ENCODE measurements around the gene MXI1.
A peak's percentile ranks its signal among the peaks of the same experiment; 100 is the strongest.

MXI1 gene

DNA sequence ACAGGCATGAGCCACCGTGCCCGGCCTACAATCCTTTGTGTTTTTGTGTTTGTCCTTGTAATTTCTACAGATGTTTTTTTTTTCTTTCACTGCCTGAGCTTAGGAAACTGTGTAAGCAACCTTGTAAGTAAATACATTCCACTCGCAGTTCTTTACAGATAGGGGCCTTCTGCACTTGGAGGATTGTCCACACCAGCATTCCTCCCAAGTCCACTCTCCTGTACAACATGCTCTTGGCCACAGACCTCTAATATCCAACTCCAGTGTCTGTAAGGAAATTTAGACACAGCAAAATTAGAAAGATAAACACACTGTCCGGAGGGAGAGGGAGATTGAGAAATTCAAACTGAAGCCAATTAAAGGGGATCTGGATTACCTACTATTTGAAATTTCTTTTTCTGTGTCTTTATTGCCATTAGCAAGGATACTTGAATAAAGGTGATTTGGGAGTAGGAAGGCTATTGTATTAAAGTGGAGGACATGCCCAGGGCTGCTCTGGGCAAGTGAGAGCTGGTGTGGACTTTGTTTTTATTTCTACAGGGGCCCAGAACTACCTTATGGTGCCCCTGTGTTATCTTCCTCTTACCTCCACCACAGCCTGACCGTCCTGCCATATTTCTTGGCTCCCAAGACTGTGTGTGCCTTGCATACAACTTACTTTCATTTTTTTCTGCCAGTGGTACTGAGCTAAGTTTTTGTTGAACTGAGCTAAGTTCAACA is 9.7 kb downstream of the MXI1 start:
- DNase-seq, result no peak

DNA sequence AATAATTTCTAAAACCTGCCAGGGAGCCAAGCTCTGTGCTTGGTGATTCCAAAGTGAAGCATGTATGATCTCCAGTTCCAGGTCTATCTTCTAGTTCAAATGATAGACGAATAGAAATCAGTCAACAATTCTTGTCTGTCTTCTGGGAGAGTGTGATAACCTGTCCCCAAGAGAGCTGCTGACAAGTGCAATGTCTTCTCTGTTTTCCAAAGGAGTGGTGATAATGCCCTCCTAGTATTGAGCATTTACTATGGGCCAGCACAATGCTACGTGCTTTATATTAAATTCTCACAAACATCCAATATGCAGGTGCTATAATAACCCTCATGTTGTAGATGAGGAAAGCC is 10.2 kb downstream of the MXI1 start:
- DNase-seq, result no peak

DNA sequence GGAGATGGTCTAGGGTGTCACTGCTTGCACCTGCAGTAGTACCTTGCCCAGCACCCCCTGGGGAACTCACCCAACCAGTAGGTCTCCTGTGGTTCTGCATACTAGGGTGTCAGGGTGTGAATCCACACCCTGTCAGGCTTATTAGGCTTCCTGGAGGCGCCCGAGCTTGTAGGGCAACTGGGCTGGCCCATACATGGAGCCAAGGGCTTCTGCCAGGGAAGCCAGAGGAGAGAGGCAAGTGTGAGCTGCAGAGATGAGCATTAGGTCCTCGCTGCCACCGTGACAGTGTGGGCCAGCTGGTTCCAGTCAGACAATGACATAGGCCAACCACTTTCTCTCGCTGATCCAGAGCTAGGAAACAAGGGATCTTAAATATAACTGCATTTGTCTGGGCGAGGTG is 11.2 kb downstream of the MXI1 start:
- no peak for DNase-seq

DNA sequence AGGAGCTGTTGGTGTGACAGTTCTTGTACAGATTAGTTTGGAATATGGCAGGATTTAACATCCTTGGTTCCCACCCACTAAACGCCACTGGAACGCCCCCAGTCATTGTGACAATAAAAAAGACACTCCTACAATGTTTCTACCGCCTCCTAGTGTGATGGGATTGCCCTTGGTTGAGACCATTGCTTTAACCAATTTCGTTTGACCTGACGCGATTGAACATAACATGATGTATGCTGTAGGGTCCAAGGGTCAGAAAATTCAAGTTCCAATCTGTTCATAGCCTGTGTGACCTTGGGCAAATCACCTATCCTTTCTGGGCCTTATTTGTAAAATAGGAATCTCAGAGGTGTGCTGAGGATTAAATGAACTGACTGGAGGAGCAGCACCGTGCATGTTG is 12.5 kb downstream of the MXI1 start:
- DNase-seq, result no peak

DNA sequence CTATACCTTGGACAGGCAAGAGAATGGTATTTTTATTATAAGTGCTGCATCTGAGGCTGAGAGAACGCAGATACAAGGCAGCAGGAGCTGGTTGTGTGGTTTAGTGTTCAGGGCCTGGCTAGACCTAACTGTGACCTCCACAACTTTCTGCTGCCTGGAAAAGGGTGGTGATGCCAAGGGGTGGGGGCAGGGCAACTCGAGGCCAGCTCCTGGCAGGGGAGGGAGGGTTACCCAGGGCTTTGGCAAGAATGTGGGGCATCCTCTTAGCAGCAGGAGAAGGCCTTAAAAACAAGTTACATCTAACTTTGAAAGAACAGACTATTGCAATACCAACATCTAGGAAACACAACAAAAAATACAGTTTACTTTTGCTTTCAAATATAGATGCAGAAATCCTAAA is 13.0 kb downstream of the MXI1 start:
- no peak for DNase-seq

DNA sequence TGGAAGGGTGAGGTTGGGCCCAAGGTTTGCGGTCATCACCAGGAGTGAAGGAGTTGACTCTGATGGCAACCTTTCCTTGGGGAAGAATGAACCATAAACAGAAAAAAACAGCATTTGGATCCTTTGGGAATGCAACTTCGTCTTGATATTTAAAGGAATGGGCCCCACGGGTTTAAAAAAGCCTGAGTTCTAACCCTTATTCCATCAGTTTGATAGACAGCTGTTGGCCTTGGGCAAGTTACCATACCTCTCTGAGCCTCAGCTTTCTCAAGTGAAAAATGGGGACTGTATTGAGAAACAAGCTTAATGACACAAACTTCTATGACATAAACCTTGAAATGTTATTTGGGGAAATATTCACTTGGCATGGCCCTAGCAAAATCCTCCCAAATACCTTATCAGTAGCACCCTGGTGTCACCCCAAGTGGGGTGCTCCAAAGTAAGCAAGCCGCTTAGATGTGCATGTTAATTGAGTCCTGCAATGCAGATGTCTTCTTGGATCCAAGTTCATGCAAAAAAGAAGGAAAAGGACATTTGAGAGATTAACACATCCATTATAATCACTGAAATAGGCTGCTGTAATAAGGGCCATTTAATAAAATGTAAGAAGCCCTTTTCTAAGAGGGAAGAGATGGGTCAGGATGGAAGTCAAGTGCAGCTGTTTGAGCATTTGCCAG is 13.8 kb downstream of the MXI1 start:
- no peak for DNase-seq

DNA sequence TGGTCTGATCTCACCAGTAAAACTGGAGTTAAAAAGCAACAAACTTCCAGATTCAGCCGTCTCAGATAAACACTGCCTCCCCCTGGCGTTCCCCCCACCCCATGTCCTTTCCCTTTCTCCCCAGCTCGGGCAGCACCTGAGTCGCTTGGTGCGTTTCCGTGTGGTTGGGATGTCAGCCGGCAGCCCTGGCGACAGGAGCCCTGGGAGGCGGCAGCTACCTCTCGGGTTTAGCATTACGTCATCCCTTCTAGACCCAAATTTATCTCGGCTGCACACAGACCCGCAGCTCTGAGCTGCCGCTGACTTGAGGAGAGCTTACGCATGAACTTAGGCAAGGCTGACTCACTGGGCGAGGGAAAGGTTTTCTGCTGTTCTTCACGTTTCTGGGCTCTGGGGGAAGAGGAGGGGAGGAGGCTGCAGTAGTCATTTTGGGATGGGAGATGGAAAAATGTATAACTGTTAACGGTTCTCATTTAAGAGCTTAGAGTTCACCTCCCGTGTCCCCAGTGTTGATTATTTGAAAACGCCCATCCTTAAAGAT is 14.4 kb downstream of the MXI1 start:
- DNase-seq, result peak; percentile 86

DNA sequence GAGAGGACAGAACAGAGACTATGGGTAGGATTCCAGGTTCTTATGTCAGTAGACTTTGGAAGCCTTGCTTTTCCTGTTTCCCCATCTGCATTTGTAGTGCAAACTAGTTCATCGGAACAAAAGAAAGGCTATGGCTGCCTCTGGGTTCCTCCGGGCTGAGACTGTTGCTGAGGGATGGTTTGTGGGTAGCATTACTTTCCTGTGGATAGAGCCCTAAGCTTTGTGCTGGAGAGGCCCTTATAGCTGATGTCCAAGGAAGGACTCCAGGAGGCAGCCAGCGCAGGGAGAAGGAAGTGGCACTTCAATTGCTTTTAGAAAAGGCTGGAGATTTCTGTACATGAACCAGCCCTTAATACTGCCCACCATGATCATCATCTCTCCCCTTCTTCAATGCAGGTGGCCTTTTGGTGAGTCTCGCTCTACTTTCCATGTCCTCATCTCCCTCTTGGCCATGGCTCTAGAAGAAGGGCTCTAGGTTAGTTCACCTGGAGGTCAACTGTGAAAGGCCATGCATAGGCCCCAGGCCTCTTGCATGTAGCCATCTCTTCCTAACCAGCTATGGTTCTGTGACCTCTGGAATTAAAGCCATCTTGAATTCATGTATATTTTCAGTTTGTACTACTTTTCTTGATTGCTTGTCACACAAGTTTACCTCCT is 15.4 kb downstream of the MXI1 start:
- DNase-seq, result no peak

DNA sequence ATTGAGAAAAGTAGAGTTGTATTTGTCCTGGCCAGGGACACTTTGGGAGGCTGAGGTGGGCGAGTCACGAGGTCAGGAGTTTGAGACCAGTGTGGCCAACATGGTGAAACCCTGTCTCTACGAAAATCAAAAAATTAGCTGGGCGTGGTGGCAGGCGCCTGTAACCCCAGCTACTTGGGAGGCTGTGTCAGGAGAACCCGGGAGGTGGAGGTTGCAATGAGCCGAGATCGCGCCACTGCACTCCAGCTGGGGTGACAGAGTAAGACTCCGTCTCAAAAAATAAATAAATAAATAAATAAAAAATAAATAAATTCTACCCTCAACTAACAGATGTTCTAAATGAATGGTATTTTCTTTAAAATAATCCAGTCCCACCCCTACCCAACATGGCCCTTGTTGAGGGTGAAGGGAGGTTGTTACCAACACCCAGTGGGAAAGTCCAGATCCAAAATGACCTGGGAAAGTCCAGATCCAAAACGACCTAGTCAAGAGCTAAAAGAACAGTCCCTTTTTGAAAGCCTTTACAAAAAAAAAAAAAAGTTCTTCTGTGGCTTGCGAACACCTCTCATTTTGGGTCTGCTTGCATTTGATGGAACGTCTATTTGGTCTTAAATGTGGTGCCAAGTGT is 16.0 kb downstream of the MXI1 start:
- DNase-seq, result no peak

DNA sequence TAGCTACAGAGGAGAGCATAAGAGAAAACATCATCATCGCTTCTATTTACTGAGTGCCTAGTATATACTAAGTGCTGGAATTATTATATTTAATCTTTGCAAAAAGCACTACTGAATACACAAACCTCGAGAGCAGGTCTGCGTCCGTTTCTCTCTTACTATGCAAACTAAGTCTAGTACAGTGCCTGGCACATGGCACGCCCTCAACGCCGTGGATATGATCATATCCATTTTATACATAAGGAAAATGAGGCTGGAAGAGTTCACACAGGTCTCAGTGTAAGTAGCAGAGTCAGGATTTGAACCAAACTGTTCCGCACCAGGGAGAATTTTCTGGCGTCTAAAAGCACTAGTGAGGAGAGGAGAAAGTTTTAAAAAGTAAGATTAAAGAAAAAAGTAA is 17.6 kb downstream of the MXI1 start:
- no peak for DNase-seq

DNA sequence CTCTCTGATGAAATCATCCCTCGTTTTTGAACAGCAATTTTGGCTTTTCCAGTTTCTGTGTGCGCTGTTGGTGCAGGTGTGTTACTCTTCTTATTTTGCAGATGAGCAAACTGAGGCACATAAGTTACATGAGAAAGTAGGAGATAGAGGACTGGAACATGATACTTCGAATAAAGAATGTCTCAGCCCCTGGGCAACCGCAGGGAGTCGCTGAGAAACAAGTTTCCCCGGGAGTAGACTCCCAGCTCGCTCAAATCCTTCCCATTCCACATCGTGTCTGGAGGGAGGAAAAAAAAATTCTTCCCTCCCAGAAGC is 18.0 kb downstream of the MXI1 start:
- DNase-seq, result no peak

DNA sequence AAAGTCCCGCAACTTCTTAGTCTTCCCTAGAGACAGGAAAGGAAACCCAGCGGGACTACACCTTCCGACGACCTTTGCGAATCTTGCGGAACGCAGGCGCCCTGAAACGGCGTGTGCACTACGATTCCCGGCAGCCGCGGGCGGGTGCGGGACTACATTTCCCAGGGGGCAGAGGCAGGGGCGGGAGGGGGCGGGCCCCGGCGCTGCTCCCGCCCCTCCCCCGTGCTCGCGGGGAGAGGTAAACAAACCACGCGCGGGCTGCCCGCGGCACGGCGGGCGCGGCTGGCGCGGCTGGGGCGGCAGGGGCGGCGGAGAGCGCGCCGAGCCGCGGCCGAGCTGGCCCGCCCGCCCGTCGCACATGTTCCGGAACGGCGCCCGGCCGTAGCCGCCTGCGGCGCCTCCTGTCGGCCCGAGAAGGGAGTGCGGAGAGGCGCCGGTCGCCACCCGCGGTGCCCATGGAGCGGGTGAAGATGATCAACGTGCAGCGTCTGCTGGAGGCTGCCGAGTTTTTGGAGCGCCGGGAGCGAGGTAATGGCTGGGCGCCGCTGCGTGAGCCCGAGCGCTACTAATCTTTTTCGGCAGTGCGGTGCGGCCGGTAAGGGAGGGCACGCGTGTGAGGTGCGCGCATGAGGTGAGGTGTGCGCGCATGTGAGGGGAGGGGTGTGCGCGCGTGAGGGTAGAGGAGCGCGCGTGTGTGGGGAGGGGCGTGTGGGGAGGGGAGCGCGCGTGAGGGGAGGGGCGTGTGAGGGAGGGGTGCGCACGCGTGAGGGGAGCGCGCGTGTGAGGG is 18.5 kb downstream of the MXI1 start:
- peak; percentile 96 for DNase-seq

DNA sequence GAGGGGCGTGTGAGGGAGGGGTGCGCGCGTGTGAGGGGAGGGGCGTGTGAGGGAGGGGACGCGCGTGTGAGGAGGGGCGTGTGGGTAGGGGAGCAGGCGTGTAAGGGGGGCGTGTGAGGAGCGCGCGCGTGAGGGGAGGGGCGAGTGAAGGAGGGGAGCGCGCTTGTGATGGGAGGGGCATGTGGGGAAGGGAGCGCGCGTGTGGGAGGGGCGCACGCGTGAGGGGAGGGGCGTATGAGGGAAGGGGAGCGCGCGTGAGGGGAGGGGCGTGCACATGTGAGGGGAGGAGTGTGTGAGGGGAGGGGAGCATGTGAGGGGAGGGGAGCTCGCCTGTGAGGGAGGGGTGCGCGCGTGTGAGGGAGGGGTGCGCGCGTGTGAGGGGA is 19.1 kb downstream of the MXI1 start:
- DNase-seq, result peak; percentile 96

DNA sequence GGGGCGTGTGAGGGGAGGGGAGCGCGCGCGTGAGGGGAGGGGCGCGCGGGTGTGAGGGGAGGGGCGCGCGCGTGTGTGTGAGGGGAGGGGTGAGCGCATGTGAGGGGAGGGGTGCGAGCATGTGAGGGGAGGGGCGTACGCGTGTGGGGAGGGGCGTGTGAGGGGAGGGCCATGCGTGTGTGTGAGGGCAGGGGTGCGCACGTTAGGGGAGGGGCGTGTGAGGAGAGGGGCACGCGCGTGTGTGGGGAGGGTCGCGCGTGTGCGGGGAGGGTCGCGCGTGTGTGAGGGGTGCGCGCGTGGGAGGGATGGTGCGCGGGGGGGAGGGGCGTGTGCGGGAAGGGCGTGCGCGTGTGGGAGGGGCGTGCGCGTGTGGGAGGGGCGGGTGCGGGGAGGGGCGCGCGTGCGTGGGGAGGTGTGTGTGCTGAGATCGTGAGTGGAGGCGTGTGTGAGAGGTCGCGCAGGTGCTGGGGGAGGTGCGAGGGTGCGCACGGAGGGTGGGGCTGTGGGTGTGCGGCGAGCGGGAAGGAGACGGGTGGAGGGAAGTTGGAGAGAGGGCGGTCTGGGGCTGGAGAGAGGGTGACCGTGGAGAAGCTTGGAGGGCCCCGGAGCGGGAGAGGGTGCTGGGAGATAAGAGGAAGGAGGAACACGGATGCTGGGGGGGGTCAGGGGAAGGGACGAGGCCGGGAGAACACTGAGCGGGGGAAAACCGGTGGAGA is 19.7 kb downstream of the MXI1 start:
- DNase-seq, result peak; percentile 73

DNA sequence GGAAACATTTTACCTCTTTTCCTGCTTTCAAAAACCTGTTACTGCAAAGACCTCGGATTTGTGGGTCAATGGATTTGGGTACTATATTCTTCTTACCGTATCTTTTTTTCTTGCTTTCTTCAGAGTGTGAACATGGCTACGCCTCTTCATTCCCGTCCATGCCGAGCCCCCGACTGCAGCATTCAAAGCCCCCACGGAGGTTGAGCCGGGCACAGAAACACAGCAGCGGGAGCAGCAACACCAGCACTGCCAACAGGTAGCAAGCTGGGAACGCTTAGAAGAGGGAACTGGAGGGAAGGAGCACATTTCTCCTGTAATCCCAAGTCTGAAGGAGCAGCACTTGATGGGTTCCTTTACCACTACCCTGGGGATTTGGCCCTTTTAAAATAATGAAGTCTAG is 20.7 kb downstream of the MXI1 start:
- no peak for DNase-seq

DNA sequence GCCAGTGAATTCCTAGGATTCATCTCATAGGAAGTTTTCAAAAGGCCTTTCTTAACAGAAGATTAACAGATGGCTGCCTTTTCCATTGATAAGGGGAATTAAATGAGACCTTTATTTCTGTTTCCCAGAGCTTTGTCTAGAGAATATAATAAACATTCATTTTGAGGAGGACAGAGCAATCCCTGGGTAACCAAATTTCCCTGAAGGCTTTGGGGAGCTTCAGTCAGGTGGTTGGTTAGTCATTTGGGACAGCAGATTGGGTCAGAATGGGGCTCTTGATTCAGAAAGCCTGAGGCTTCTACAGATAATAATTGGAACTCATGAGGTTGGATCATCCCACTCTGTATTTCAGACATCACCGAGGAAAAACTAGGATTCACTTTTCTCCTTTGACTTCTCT is 21.8 kb downstream of the MXI1 start:
- DNase-seq, result no peak

DNA sequence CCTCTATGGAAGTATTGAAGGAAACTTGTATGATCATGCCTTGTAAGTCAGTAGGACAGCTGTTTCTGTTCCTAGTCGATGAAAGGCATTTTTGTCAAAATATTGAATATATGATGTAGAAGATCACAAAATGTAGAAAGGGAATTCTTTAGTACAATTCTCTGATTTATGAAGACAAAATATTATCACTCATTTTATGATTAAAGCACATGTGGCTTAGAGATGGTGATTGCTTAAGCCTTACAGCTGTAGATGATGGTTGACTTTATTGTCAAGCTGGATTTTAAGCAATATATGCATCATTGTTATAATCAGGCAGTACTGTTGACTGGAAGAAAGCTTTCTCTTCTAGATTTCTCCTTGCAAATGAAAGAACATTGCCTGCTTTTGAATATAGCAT is 26.4 kb downstream of the MXI1 start:
- DNase-seq, result no peak

DNA sequence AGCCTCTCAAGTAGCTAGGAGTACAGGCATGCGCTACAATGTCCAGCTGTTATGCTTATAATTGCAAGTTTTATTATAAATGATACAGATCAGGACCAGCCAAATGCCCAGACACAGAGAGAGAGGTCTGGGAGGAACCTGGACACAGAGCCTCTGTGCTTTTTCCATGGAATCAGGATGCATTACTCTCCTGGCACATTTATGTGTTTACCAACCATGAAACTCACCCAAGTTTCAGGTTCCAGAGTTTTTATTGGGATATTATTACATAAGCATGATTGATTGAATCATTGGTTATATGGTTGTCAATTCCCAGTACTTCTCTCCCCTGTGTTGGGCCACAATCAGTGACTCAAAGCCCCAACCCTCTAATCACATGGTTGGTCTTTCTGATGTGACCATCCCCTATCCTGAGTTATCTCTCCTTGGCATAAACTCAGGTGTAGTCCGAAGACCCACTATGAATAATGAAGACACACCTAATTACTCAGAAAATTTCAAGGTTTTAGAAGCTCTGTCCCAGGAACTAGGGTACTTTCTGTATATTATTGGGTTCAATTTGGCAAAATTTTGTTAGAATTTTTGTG is 30.6 kb downstream of the MXI1 start:
- DNase-seq, result no peak

DNA sequence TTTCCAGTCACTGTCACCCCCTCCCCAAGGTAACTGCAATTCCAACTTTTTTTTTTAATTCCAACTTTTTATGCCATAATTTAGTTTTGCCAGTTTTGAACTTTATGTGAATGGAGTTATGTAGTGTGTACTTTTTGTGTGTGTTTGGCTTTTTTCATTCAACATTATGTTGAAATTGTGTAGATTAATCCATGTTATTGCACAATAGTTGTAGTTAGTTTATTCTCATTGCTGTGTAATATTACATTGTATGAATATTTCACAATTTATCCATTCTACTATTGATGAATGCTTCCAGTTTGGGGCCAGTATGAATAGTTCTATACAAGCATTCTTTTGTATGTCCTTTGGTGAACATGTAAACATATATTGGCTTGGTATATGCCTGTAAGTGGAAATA is 32.5 kb downstream of the MXI1 start:
- DNase-seq, result no peak

DNA sequence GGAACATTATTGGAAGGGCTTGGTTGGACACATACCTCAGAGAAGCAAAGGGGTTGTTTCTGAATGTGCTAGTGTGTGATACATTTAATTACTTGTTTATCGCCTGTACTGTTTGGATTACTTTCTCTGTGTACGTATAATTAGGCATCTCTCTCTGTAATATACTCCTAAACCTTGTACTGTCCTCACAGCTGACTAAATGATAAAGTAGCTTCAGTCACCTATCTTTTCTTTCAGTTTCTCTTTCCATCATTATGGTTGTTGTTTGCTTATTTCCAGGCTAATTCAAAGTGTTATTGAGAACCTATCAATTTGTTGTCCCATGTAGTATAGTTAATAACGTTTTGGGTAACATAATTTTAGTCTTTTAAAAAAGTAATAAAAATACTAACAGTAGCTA is 34.0 kb downstream of the MXI1 start:
- DNase-seq, result no peak

DNA sequence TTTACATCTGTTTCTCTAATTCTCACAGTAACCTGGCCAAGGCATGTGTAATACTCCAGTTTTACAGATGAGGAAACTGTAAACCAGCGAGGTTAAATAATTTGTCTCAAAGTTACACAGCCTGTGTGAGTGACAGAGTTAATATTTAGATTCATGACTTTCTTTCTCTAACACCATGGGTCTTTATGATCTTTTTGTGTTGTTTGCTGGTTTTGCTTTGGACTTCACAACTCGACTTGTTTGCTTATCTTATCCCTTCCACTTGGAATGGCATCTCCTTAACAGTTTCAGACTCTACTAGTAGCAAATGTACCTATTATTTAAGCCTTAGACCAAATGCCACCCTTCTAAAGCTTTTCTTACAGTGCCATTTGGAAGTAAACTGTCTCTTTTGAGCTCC is 34.4 kb downstream of the MXI1 start:
- DNase-seq, result no peak

DNA sequence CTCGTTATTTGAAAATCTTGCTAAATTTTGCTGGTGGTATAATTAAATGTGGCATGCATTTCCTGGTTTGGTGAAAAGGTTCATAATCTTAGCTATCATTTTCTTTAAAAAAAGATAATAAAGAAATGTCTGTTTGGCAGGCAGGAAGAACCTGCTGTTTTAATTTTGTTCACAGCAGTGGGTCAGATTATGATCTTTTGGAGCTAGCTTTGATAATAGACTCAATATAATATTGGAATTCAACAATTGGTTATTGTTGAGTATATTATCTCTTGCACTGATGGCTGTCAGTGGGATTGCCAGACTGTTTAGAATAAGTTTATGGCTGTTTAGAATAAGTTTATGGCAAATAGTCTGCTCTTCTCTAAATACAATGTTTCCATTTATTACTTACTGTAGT is 35.1 kb downstream of the MXI1 start:
- DNase-seq, result no peak

All from eye (tissue), 1 donor.